Neural cell (in vitro differentiated cells): Measurements from ENCODE around the gene MYBPC1.

ENCODE experiments used
- EP300 ChIP-seq: fragments of 450-650 bp; conservative IDR thresholded peaks from 2 replicates; pipeline ENCODE4 v1.6.1; 2014; ENCODE audit warnings: antibody characterized with exemption, mild to moderate bottlenecking, moderate library complexity; ENCODE audit not compliant: poor library complexity, severe bottlenecking
- EZH2 ChIP-seq: fragments of 200-600, 300-800 bp; shearing (Covaris generic), sonication (generic); IDR thresholded peaks from 2 replicates; pipeline ENCODE4 v1.6.1; 2014; ENCODE audit warnings: antibody characterized with exemption, low read length, borderline replicate concordance, mild to moderate bottlenecking; ENCODE audit not compliant: insufficient read depth, poor library complexity, severe bottlenecking
- MXI1 ChIP-seq: fragments of 450-650 bp; conservative IDR thresholded peaks from 2 replicates; pipeline ENCODE4 v1.6.1; 2014; ENCODE audit warnings: antibody characterized with exemption, mild to moderate bottlenecking; ENCODE audit not compliant: poor library complexity, severe bottlenecking
- POLR2AphosphoS5 ChIP-seq: IDR thresholded peaks from 2 replicates; pipeline ENCODE4 v1.6.1; 2012
- RAD21 ChIP-seq: fragments of 450-650 bp; conservative IDR thresholded peaks from 2 replicates; pipeline ENCODE4 v1.6.1; 2014; ENCODE audit warnings: antibody characterized with exemption, mild to moderate bottlenecking, moderate library complexity
- SMC3 ChIP-seq: fragments of 450-650 bp; conservative IDR thresholded peaks from 2 replicates; pipeline ENCODE4 v1.6.1; 2014; ENCODE audit warnings: antibody characterized with exemption, mild to moderate bottlenecking, moderate library complexity; ENCODE audit not compliant: poor library complexity
- TAF1 ChIP-seq: IDR thresholded peaks from 2 replicates; pipeline ENCODE4 v1.6.1; 2012; ENCODE audit warnings: low read depth
- TF ChIP-seq, protein P1 (sequence below): fragments of 450-650 bp; IDR thresholded peaks from 2 replicates; pipeline ENCODE4 v1.5.1; 2014; ENCODE audit warnings: antibody characterized with exemption, mild to moderate bottlenecking, moderate library complexity; ENCODE audit not compliant: poor library complexity, severe bottlenecking

DNA sequence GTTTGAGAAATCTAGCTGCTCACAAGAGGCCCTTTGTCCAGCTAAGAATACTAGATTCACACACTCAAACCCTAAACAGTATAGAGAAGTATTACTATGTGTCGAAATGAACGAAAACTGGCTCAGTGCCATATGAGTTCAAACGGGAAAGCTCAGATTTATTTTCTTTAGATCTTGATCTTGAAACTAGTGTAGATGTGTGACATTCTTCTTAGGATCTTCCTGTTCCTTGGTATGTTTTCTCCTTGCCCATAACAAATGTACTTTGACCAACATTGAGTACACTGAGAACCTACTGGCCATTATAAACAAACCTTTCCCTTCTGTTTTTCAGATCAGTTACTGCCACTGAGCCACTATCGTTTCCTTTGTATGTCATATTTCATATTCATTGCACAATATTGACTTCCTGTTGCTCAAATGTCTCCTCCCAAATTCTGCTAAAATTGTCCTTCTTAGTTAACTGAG, 21.3 kb downstream of the MYBPC1 start:
- TF ChIP-seq, protein P1, sequence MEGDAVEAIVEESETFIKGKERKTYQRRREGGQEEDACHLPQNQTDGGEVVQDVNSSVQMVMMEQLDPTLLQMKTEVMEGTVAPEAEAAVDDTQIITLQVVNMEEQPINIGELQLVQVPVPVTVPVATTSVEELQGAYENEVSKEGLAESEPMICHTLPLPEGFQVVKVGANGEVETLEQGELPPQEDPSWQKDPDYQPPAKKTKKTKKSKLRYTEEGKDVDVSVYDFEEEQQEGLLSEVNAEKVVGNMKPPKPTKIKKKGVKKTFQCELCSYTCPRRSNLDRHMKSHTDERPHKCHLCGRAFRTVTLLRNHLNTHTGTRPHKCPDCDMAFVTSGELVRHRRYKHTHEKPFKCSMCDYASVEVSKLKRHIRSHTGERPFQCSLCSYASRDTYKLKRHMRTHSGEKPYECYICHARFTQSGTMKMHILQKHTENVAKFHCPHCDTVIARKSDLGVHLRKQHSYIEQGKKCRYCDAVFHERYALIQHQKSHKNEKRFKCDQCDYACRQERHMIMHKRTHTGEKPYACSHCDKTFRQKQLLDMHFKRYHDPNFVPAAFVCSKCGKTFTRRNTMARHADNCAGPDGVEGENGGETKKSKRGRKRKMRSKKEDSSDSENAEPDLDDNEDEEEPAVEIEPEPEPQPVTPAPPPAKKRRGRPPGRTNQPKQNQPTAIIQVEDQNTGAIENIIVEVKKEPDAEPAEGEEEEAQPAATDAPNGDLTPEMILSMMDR = no peak
- TF ChIP-seq SMC3 = no peak
- TF ChIP-seq EP300 = no peak
- no peak for TF ChIP-seq MXI1
- no peak for TF ChIP-seq EZH2
- no peak for TF ChIP-seq RAD21
- TF ChIP-seq TAF1 = no peak
- TF ChIP-seq POLR2AphosphoS5 = no peak
